ENCODE results near the gene LFNG. TPM values are rescaled to one million over a fixed set of nuclear protein-coding genes. Genes with fewer than 3 reads are reported as not detected.

The LFNG gene
- polyA plus RNA-seq, 4 donors = 10.5 to 39.3 (median 17.5) TPM

DNA sequence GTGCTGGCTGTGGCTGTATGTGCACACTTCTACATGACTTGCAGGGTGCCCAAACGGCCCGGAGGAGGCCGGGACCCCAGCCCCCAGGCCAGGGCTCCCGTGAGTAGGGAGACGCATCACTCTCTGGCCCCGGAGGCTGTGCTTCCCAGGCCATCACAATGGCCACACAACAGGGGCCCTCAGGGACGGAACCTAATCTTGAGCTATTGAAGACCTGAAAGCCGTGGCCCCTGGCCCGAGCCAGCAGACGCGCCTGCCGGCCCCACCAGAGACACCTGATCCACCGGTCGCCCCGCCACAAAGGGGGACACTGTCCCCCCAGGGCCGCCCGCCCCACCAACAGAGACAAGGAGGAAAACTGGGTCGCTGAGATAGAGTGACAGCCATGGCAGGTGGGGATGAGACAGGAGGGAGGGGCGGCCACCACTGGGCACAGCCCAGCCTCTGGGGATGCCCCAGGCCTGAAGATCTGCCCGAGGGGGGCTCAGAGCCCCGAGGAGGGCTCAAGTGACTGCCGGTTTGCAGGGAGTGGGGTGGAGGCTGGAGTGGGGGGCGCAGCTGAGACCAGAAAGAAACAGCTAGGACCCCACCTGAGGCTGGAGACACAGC is 10.2 kb upstream of the LFNG start:
- WGBS, 3 donors = 76 to 84% (median 82%) methylated on average over 20 to 23 of the region's 23 CpGs
- FAIRE-seq (no peak), DNase-seq (no peak)
- no peaks in the 10 kb centered on the region for H3K36me3 ChIP-seq (ENCODE audit: control insufficient read depth in 3 of 3, insufficient read depth in 2 of 3, low read depth in 1 of 3, low read length in 3 of 3)
- no peaks in the 10 kb centered on the region for H3K9me3 ChIP-seq (ENCODE audit: control insufficient read depth in 2 of 2, insufficient read depth in 1 of 2, low read depth in 1 of 2, low read length in 1 of 2)
- H3K27ac ChIP-seq (ENCODE audit: low read depth in 1 of 3, low read length in 2 of 3) = no peak overlapping the region
- H3K27me3 ChIP-seq (ENCODE audit: control insufficient read depth in 3 of 3, insufficient read depth in 3 of 3, low read length in 3 of 3) = no peaks in the 10 kb centered on the region
- no peak overlapping the region for H3K4me3 ChIP-seq (ENCODE audit: low read depth in 1 of 3, low read length in 3 of 3)
- H3K4me1 ChIP-seq (ENCODE audit: control insufficient read depth in 3 of 3, insufficient read depth in 2 of 3, low read depth in 1 of 3, low read length in 2 of 3) = peaks cover 3 to 35% (median 11%) of the 10 kb centered on the region in 3 donors

DNA sequence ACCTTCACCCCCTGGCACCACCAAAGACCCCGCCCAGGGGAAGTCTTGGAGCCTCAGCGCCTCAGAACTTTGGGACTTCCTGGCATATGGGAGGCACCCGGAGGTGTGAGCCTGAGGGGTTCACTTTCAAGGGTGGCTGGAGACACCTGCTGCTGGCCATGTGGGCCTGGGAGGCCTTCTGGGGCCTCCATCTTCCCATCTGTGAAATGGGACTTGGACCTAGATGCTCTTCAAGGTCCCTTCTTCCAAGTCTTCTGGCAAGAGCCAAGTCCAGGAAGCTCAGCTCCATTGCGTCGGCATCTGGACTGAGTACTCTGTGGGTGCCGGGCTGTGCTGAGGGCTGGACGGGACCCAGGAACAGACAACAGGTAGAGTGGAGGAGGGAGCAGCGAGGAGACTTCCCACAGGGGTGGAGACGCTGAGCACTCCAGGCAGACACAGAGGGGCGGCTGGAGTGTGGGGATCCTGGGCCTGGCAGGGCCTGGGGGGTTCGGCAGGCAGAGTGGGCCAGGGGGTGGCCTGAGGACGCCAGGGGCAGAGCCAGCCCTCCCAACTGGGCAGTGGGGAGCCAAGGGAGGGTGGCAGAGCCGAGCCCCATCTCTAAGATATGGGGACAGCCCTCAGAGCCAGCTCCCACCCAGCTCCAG is 9.3 kb upstream of the LFNG start:
- Histone ChIP-seq H3K36me3 (ENCODE audit: control insufficient read depth in 3 of 3, insufficient read depth in 2 of 3, low read depth in 1 of 3, low read length in 3 of 3) (no peaks in the 10 kb centered on the region), H3K4me1 (ENCODE audit: control insufficient read depth in 3 of 3, insufficient read depth in 2 of 3, low read depth in 1 of 3, low read length in 2 of 3) (peaks cover 3 to 35% (median 11%) of the 10 kb centered on the region in 3 donors), H3K4me3 (ENCODE audit: low read depth in 1 of 3, low read length in 3 of 3) (no peak overlapping the region), H3K27me3 (ENCODE audit: control insufficient read depth in 3 of 3, insufficient read depth in 3 of 3, low read length in 3 of 3) (no peaks in the 10 kb centered on the region), H3K9me3 (ENCODE audit: control insufficient read depth in 2 of 2, insufficient read depth in 1 of 2, low read depth in 1 of 2, low read length in 1 of 2) (no peaks in the 10 kb centered on the region), H3K27ac (ENCODE audit: low read depth in 1 of 3, low read length in 2 of 3) (peak overlapping the region in 1 of 3 donors; percentile 51)
- 76 to 87% (median 86%) methylated on average over 10 to 13 of the region's 13 CpGs for WGBS, 3 donors
- FAIRE-seq = no peak
- DNase-seq = no peak

DNA sequence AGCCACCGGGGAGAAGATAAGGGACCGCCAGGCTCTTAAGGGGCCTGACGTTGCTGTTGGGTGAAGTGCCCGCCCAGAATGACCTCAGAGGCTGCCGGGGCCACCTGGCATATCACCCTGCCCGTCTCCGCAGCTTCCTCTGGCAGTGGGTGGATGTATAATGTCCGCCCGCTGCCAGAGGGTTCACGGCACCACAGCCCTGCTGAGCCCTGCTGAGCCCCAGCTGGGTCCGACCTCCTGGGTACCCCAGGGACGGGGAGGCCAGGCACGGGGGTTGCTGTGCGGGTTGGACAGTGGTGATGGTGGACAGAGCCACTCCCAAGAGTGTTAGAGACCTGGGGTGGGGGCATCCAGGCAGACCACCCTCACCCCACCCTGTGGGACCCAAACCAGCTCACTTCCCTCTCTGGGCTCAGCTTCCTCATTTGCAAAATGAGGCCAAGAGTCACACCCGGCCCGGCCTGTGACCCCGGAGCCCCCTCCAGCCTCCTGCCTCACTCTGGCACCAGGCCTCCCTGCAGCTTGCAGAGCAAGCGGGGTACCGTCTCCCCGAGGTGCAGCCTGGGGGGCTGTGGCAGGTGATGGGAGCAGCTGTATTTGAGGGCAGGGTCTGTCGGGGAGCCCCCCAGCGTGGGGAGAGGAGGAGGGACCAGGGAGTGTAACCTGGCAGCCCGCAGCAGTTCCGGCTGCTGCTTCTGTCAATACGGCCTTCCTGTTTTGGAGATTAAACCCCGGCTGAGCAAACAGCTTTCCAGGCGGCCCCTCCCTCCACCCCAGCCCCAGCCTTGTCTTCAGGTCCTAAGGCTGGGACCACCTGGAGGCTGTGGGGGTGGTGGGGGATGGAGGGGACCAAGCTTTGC is 8.4 kb upstream of the LFNG start:
- H3K4me3 ChIP-seq (ENCODE audit: low read depth in 1 of 3, low read length in 3 of 3) = no peak overlapping the region
- FAIRE-seq (no peak), DNase-seq (peak in 1 of 2 donors; percentile 53)
- H3K27me3 ChIP-seq (ENCODE audit: control insufficient read depth in 3 of 3, insufficient read depth in 3 of 3, low read length in 3 of 3) = no peaks in the 10 kb centered on the region
- 16 to 31% (median 24%) methylated on average over 27 of the region's 27 CpGs for WGBS, 3 donors
- H3K9me3 ChIP-seq (ENCODE audit: control insufficient read depth in 2 of 2, insufficient read depth in 1 of 2, low read depth in 1 of 2, low read length in 1 of 2) = no peaks in the 10 kb centered on the region
- H3K4me1 ChIP-seq (ENCODE audit: control insufficient read depth in 3 of 3, insufficient read depth in 2 of 3, low read depth in 1 of 3, low read length in 2 of 3) = peaks cover 3 to 35% (median 11%) of the 10 kb centered on the region in 3 donors
- no peaks in the 10 kb centered on the region for H3K36me3 ChIP-seq (ENCODE audit: control insufficient read depth in 3 of 3, insufficient read depth in 2 of 3, low read depth in 1 of 3, low read length in 3 of 3)
- H3K27ac ChIP-seq (ENCODE audit: low read depth in 1 of 3, low read length in 2 of 3) = peak overlapping the region in 2 of 3 donors; percentile 16 to 51

DNA sequence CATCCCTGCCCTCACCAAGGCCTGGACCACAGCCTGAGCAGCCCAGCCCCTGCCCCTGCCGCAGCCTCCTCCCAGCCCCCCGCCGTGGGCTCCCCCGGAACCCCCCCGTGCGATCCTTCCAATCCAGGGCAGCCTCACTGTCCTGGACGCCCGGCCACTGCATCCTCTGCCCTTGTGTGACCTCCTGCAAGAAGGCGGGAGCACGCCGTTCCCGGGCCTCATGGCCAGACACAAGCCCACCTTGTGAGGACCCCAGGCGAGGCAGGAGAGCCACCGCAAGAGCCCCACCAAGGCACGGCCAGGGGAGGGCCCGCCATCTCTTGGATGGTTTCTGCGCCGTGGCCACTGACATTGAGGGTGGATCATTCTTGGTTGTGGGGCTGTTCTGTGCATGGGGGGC is 7.8 kb upstream of the LFNG start:
- DNase-seq = no peak
- Histone ChIP-seq H3K27ac (ENCODE audit: low read depth in 1 of 3, low read length in 2 of 3) (peak overlapping the region in 2 of 3 donors; percentile 24 to 51), H3K4me3 (ENCODE audit: low read depth in 1 of 3, low read length in 3 of 3) (no peak overlapping the region), H3K27me3 (ENCODE audit: control insufficient read depth in 3 of 3, insufficient read depth in 3 of 3, low read length in 3 of 3) (no peaks in the 10 kb centered on the region), H3K36me3 (ENCODE audit: control insufficient read depth in 3 of 3, insufficient read depth in 2 of 3, low read depth in 1 of 3, low read length in 3 of 3) (no peaks in the 10 kb centered on the region), H3K9me3 (ENCODE audit: control insufficient read depth in 2 of 2, insufficient read depth in 1 of 2, low read depth in 1 of 2, low read length in 1 of 2) (no peaks in the 10 kb centered on the region), H3K4me1 (ENCODE audit: control insufficient read depth in 3 of 3, insufficient read depth in 2 of 3, low read depth in 1 of 3, low read length in 2 of 3) (peaks cover 3 to 38% (median 11%) of the 10 kb centered on the region in 3 donors)
- no peak for FAIRE-seq
- WGBS, 3 donors = 28 to 37% (median 37%) methylated on average over 18 of the region's 18 CpGs

DNA sequence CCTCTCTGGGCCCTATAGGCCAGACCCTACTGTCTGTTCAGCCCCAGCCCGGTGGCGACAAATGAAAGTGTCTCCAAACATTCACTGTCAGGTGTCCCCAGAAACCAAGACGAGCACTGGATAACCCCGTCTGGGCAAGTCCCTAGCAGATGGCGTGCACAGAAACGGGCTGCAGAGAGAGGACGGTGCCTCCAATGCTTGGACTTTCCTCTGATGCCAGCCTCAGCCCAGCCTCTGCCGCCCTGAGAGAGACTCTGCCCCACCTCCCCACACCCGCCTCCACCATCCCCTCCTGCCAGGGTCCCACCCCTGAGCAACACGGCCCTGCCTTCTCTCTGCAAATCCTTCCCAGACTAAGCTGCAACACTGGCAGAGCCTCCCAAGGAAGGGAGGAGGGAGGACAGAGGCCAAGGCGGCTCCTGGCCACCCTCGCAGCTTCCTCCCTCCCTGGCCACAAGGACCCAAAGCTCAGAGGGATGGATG is 7.4 kb upstream of the LFNG start:
- Histone ChIP-seq H3K27ac (ENCODE audit: low read depth in 1 of 3, low read length in 2 of 3) (peak overlapping the region in 2 of 3 donors; percentile 24 to 51), H3K4me1 (ENCODE audit: control insufficient read depth in 3 of 3, insufficient read depth in 2 of 3, low read depth in 1 of 3, low read length in 2 of 3) (peaks cover 3 to 39% (median 11%) of the 10 kb centered on the region in 3 donors), H3K27me3 (ENCODE audit: control insufficient read depth in 3 of 3, insufficient read depth in 3 of 3, low read length in 3 of 3) (no peaks in the 10 kb centered on the region), H3K4me3 (ENCODE audit: low read depth in 1 of 3, low read length in 3 of 3) (no peak overlapping the region), H3K9me3 (ENCODE audit: control insufficient read depth in 2 of 2, insufficient read depth in 1 of 2, low read depth in 1 of 2, low read length in 1 of 2) (no peaks in the 10 kb centered on the region), H3K36me3 (ENCODE audit: control insufficient read depth in 3 of 3, insufficient read depth in 2 of 3, low read depth in 1 of 3, low read length in 3 of 3) (no peaks in the 10 kb centered on the region)
- DNase-seq = no peak
- WGBS, 3 donors = 5 to 33% (median 28%) methylated on average over 11 to 12 of the region's 12 CpGs
- no peak for FAIRE-seq

DNA sequence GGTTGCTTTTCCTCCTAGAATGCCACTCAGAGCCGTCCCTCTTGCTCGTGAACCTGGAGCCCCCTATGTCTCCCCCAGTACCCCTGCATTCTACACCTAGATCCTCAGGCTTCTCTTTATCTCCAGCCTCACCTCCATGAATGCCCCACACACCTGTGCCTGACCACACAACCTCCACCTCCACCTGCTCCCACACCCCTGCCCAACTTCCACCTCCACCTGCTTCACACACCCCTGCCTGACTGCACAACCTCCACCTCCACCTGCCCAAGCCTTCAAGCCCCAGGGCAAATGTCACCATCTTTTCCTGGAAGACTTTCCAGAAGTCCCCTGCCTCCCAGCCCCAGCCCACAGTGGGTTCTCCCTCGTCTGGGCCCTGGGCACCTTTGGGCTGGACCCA is 6.9 kb upstream of the LFNG start:
- peaks cover 3 to 37% (median 11%) of the 10 kb centered on the region in 3 donors for H3K4me1 ChIP-seq (ENCODE audit: control insufficient read depth in 3 of 3, insufficient read depth in 2 of 3, low read depth in 1 of 3, low read length in 2 of 3)
- no peaks in the 10 kb centered on the region for H3K27me3 ChIP-seq (ENCODE audit: control insufficient read depth in 3 of 3, insufficient read depth in 3 of 3, low read length in 3 of 3)
- no peak for DNase-seq
- peak overlapping the region in 1 of 3 donors; percentile 51 for H3K27ac ChIP-seq (ENCODE audit: low read depth in 1 of 3, low read length in 2 of 3)
- H3K9me3 ChIP-seq (ENCODE audit: control insufficient read depth in 2 of 2, insufficient read depth in 1 of 2, low read depth in 1 of 2, low read length in 1 of 2) = no peaks in the 10 kb centered on the region
- no peaks in the 10 kb centered on the region for H3K36me3 ChIP-seq (ENCODE audit: control insufficient read depth in 3 of 3, insufficient read depth in 2 of 3, low read depth in 1 of 3, low read length in 3 of 3)
- FAIRE-seq = no peak
- H3K4me3 ChIP-seq (ENCODE audit: low read depth in 1 of 3, low read length in 3 of 3) = no peak overlapping the region
- 62 to 75% (median 66%) methylated on average over 3 of the region's 3 CpGs for WGBS, 3 donors

DNA sequence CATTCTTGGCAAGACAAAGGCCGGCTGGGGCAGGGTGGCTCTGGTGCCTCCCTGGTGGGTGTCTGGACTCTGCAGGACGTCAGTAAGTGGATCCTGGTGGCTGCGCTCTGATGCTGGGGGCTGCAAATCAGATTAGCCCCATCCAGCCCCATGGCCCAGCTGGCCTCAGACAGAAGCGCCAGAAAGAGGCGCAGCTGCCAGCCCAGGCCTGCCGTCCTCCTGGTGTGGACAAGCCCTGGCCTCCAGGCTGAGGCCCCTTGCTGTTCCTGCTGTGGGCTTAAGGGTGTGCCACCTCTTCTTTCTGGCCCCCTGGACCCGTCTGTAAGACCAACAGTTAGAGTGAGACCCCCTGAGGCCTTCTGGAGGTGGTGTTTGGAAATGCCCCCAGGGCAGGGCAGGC is 5.9 kb upstream of the LFNG start:
- WGBS, 3 donors = 90 to 93% (median 90%) methylated on average over 7 of the region's 7 CpGs
- H3K4me3 ChIP-seq (ENCODE audit: low read depth in 1 of 3, low read length in 3 of 3) = no peak overlapping the region
- no peaks in the 10 kb centered on the region for H3K9me3 ChIP-seq (ENCODE audit: control insufficient read depth in 2 of 2, insufficient read depth in 1 of 2, low read depth in 1 of 2, low read length in 1 of 2)
- peak overlapping the region in 1 of 3 donors; percentile 7 for H3K27ac ChIP-seq (ENCODE audit: low read depth in 1 of 3, low read length in 2 of 3)
- H3K27me3 ChIP-seq (ENCODE audit: control insufficient read depth in 3 of 3, insufficient read depth in 3 of 3, low read length in 3 of 3) = peaks cover 0 to 8% (median 0%) of the 10 kb centered on the region in 3 donors
- DNase-seq (no peak), FAIRE-seq (no peak)
- H3K4me1 ChIP-seq (ENCODE audit: control insufficient read depth in 3 of 3, insufficient read depth in 2 of 3, low read depth in 1 of 3, low read length in 2 of 3) = peaks cover 3 to 39% (median 11%) of the 10 kb centered on the region in 3 donors
- no peaks in the 10 kb centered on the region for H3K36me3 ChIP-seq (ENCODE audit: control insufficient read depth in 3 of 3, insufficient read depth in 2 of 3, low read depth in 1 of 3, low read length in 3 of 3)
